Activated CD4-positive, alpha-beta memory T cell treated with anti-CD3 and anti-CD28 coated beads for 36 hours (primary cell): Measurements from ENCODE around the gene CEP192. TPM values are rescaled to one million over a fixed set of nuclear protein-coding genes. Genes with fewer than 3 reads are reported as not detected.
A peak's percentile ranks its signal among the peaks of the same experiment; 100 is the strongest.
"Not testable (repeated sequence)": the region's sequence is repeated elsewhere in the genome, so short reads cannot be mapped to it uniquely, and the experiment has no call there.

Experiments used
- CTCF ChIA-PET: fragments of 350-600 bp; sonication (Branson Sonifier 250); formaldehyde crosslinking; loops from one replicate; lab custom pipeline; 2021; ENCODE audit warnings: antibody characterized with exemption, inconsistent platforms; lab: Charles Lee
- POLR2A ChIA-PET: fragments of 350-600 bp; sonication (Branson Sonifier 250); formaldehyde crosslinking; loops from one replicate; lab custom pipeline; 2021; ENCODE audit warnings: antibody characterized with exemption; lab: Charles Lee
- DNase-seq: peaks from one replicate; pipeline ENCODE4 v3.0.0-alpha.2; 2020
- H3K27ac Mint-ChIP-seq: one replicate; pipeline ENCODE4 v1.8.0; 2021; ENCODE audit warnings: mixed read lengths
- H3K27me3 Mint-ChIP-seq: one replicate; pipeline ENCODE4 v1.8.0; 2021; ENCODE audit warnings: mixed read lengths
- H3K36me3 Mint-ChIP-seq: one replicate; pipeline ENCODE4 v1.8.0; 2021; ENCODE audit warnings: mixed read lengths
- H3K4me1 Mint-ChIP-seq: one replicate; pipeline ENCODE4 v1.8.0; 2021; ENCODE audit warnings: low read depth, mixed read lengths
- H3K4me3 Mint-ChIP-seq: one replicate; pipeline ENCODE4 v1.8.0; 2021; ENCODE audit warnings: mild to moderate bottlenecking, mixed read lengths
- H3K9me3 Mint-ChIP-seq: one replicate; pipeline ENCODE4 v1.8.0; 2021; ENCODE audit warnings: mixed read lengths
- intact Hi-C: fragments of 100-400 bp; cut with micrococcal nuclease; formaldehyde crosslinking; loops from one replicate; pipeline ENCODE4 v1.15.1; 2023
- total RNA-seq, 2 experiments: library from RNA; stranded (reverse); gene quantifications; one replicate each; pipeline ENCODE4 v1.2.3, GENCODE V29; 2021

The CEP192 gene
- total RNA-seq, 2 experiments from 2014 or later = 31.0 to 34.0 TPM

GRCh38 chr18:12991821-12992179 lies 638 bp downstream of the CEP192 start:
- Mint-ChIP-seq H3K9me3 (no peaks in the 10 kb centered on the region), H3K4me3 (peak overlapping the region; percentile 96)
- POLR2A ChIA-PET = interaction anchor here (1.3 to 1.8 kb wide), 5 partner anchors 26 to 615 kb away, joined by 3 to 7 read pairs (median 6); partner anchors contain the start of genes AFG3L2 and CEP76

DNA sequence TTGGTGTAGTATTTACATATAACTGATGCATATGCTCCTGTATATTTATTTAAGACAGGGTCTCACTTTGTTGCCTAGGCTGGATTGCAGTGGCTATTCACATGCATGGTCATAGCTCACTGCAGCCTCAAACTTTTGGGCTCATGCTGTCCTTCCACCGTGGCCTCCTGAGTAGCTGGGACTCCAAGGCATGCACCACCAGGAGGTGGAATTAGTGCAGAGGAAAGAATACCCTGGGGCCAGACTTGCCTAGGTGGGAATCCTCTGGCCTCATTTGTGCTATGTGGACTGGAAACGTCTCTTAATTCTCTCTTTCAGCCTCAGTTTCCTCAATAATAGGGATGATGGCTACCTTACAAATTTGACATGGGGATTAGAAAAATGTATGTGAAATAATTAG lies 2.3 kb downstream of the CEP192 start:
- DNase-seq = no peak
- CTCF ChIA-PET = no interaction called here
- Mint-ChIP-seq H3K27me3 (peaks cover 3% of the 10 kb centered on the region), H3K36me3 (peaks cover 16% of the 10 kb centered on the region), H3K9me3 (no peaks in the 10 kb centered on the region), H3K4me1 (peaks cover 20% of the 10 kb centered on the region), H3K27ac (no peak overlapping the region), H3K4me3 (no peak overlapping the region)
- POLR2A ChIA-PET = no interaction called here
- intact Hi-C loops = loop anchor here (10.0 kb wide), 1 partner anchor 591 kb away; no protein-coding TSS in a partner anchor

More at GRCh38 chr18:12991821-12992179, 638 bp downstream of the CEP192 start:
- H3K4me1 Mint-ChIP-seq = peaks cover 15% of the 10 kb centered on the region
- H3K27ac Mint-ChIP-seq = peak overlapping the region; percentile 92
- peaks cover 16% of the 10 kb centered on the region for H3K36me3 Mint-ChIP-seq
- intact Hi-C loops = loop anchor here (1.0 to 10.0 kb wide), 7 partner anchors 44 to 615 kb away; partner anchors contain the start of genes AFG3L2, CEP76 and PSMG2
- peaks cover 3% of the 10 kb centered on the region for H3K27me3 Mint-ChIP-seq
- DNase-seq = no peak
- CTCF ChIA-PET = interaction anchor here (1.0 to 1.4 kb wide), 2 partner anchors 9 to 18 kb away, joined by 3 read pairs; no protein-coding TSS in a partner anchor

- Mint-ChIP-seq H3K9me3 (no peaks in the 10 kb centered on the region), H3K36me3 (peaks cover 16% of the 10 kb centered on the region), H3K4me1 (peaks cover 25% of the 10 kb centered on the region), H3K4me3 (no peak overlapping the region), H3K27me3 (peaks cover 3% of the 10 kb centered on the region), H3K27ac (no peak overlapping the region)
- intact Hi-C loops = loop anchor here (10.0 kb wide), 1 partner anchor 589 kb away; no protein-coding TSS in a partner anchor
- ChIA-PET POLR2A (no interaction called here), CTCF (no interaction called here)
- DNase-seq = no peak
These were observed 4.3 kb downstream of the CEP192 start for GRCh38 chr18:12995424-12995823.

DNA sequence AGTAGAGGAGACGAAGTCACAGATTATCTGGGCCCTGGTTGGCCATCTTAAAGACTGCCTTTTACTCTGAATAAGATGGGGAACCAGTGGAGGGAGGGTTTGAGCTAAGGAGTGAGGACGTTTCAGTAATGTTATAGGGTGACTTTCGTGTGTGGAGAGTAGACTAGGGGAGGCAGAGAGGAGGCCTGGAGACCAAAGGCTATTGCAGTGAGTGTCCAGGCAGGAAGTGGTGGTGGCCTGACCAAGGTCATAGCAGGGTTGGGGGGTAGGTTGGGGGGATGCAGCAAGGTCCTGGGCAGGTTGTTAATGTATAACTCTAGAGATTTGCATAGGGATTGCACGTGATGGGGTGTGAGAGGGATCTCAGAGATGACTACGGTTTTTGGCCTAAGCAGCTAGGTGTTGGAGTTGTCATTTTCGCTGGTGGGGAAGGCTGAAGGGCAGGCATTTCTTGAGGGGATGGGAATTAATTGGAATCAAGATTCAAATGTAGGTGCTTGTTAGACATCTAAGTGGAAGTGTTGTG lies 4.9 kb downstream of the CEP192 start:
- no peaks in the 10 kb centered on the region for H3K9me3 Mint-ChIP-seq
- no peak overlapping the region for H3K27ac Mint-ChIP-seq
- POLR2A ChIA-PET = no interaction called here
- peaks cover 11% of the 10 kb centered on the region for H3K36me3 Mint-ChIP-seq
- H3K4me1 Mint-ChIP-seq = peaks cover 22% of the 10 kb centered on the region
- no peak overlapping the region for H3K4me3 Mint-ChIP-seq
- intact Hi-C loops = loop anchor here (10.0 kb wide), 1 partner anchor 589 kb away; no protein-coding TSS in a partner anchor
- DNase-seq = no peak
- CTCF ChIA-PET = no interaction called here
- H3K27me3 Mint-ChIP-seq = peaks cover 2% of the 10 kb centered on the region

- Mint-ChIP-seq H3K9me3 (no peaks in the 10 kb centered on the region), H3K4me3 (no peak overlapping the region), H3K4me1 (peaks cover 22% of the 10 kb centered on the region), H3K27me3 (no peaks in the 10 kb centered on the region), H3K27ac (no peak overlapping the region), H3K36me3 (peaks cover 7% of the 10 kb centered on the region)
- DNase-seq = no peak
- CTCF ChIA-PET = interaction anchor here (1.2 kb wide), 1 partner anchor 62 kb away, joined by 3 read pairs; no protein-coding TSS in a partner anchor
- POLR2A ChIA-PET = interaction anchor here (1.1 kb wide), 1 partner anchor 48 kb away, joined by 3 read pairs; the partner anchor contains the start of gene SEH1L
- intact Hi-C loops = loop anchor here (10.0 kb wide), 1 partner anchor 588 kb away; no protein-coding TSS in a partner anchor
These were observed 5.6 kb downstream of the CEP192 start for GRCh38 chr18:12996661-12997292.

- ChIA-PET CTCF (interaction anchor here (1.2 kb wide), 1 partner anchor 63 kb away, joined by 3 read pairs; no protein-coding TSS in a partner anchor), POLR2A (interaction anchor here (1.1 kb wide), 1 partner anchor 49 kb away, joined by 3 read pairs; the partner anchor contains the start of gene SEH1L)
- not testable (repeated sequence) for H3K9me3 Mint-ChIP-seq, H3K36me3 Mint-ChIP-seq, H3K27me3 Mint-ChIP-seq, DNase-seq, H3K4me3 Mint-ChIP-seq, H3K27ac Mint-ChIP-seq
- H3K4me1 Mint-ChIP-seq = peaks cover 22% of the 10 kb centered on the region
- intact Hi-C loops = loop anchor here (10.0 kb wide), 1 partner anchor 587 kb away; no protein-coding TSS in a partner anchor
These were observed 6.2 kb downstream of the CEP192 start for GRCh38 chr18:12997330-12997729.

DNA sequence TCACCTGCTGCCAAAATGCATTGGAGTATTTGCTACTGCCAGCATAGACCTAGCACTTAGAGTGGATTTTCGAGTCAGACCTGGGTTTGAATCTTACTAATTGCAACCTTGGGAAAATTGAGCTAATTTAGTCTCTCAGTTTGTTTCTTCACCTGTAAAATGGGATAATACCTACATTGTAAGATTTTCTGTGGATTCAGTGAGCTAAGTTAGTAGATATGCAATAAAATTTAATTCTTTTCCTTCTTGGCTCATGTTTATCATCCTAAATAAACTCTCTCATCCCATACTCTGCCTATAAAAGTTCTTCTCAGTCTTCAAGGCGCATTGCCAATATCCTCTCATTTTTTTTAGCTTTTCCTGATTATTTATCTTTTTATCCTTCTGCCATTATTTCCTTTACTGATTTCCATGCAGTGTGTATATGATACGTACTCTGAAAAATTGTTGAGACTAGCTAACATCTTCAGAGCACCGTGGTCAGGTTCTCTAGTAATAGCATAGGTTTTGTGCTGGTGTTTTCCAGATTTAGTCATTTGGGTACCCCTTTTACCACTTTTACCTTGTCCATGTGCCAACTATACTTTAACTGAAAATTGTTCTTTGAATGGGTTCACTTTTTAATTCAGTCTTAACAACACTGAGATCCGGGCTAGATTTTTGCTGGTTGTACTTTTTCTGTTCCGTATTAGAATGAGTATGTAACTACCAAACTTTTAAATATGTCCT lies 7.3 kb downstream of the CEP192 start:
- peaks cover 7% of the 10 kb centered on the region for H3K36me3 Mint-ChIP-seq
- no peaks in the 10 kb centered on the region for H3K27me3 Mint-ChIP-seq
- intact Hi-C loops = loop anchor here (10.0 kb wide), 1 partner anchor 586 kb away; no protein-coding TSS in a partner anchor
- no peak overlapping the region for H3K4me3 Mint-ChIP-seq
- no peak overlapping the region for H3K27ac Mint-ChIP-seq
- ChIA-PET POLR2A (interaction anchor here (0.6 to 3.3 kb wide), 2 partner anchors 8 to 20 kb away, joined by 3 to 14 read pairs; partner anchors contain the start of gene CEP192), CTCF (interaction anchor here (0.9 to 1.6 kb wide), 3 partner anchors 15 to 161 kb away, joined by 3 to 4 read pairs (median 3); no protein-coding TSS in a partner anchor)
- H3K9me3 Mint-ChIP-seq = no peaks in the 10 kb centered on the region
- H3K4me1 Mint-ChIP-seq = peaks cover 22% of the 10 kb centered on the region
- no peak for DNase-seq

- ChIA-PET POLR2A (no interaction called here), CTCF (interaction anchor here (0.6 kb wide), 1 partner anchor 59 kb away, joined by 4 read pairs; no protein-coding TSS in a partner anchor)
- peak; percentile 23 for DNase-seq
- H3K27ac Mint-ChIP-seq = no peak overlapping the region
- peaks cover 8% of the 10 kb centered on the region for H3K36me3 Mint-ChIP-seq
- intact Hi-C loops = loop anchor here (5.0 kb wide), 1 partner anchor 154 kb away; no protein-coding TSS in a partner anchor
- peaks cover 16% of the 10 kb centered on the region for H3K4me1 Mint-ChIP-seq
- H3K9me3 Mint-ChIP-seq = no peaks in the 10 kb centered on the region
- no peaks in the 10 kb centered on the region for H3K27me3 Mint-ChIP-seq
- no peak overlapping the region for H3K4me3 Mint-ChIP-seq
These were observed 12.3 kb downstream of the CEP192 start for GRCh38 chr18:13003466-13003896.

GRCh38 chr18:13004396-13004795 lies 13.2 kb downstream of the CEP192 start:
- POLR2A ChIA-PET = no interaction called here
- no peaks in the 10 kb centered on the region for H3K27me3 Mint-ChIP-seq
- no peaks in the 10 kb centered on the region for H3K9me3 Mint-ChIP-seq
- CTCF ChIA-PET = interaction anchor here (2.1 kb wide), 1 partner anchor 155 kb away, joined by 7 read pairs; no protein-coding TSS in a partner anchor
- H3K36me3 Mint-ChIP-seq = peaks cover 14% of the 10 kb centered on the region
- H3K4me1 Mint-ChIP-seq = peaks cover 10% of the 10 kb centered on the region
- intact Hi-C loops = loop anchor here (5.0 kb wide), 1 partner anchor 153 kb away; no protein-coding TSS in a partner anchor
- no peak overlapping the region for H3K4me3 Mint-ChIP-seq
- no peak overlapping the region for H3K27ac Mint-ChIP-seq
- no peak for DNase-seq

DNA sequence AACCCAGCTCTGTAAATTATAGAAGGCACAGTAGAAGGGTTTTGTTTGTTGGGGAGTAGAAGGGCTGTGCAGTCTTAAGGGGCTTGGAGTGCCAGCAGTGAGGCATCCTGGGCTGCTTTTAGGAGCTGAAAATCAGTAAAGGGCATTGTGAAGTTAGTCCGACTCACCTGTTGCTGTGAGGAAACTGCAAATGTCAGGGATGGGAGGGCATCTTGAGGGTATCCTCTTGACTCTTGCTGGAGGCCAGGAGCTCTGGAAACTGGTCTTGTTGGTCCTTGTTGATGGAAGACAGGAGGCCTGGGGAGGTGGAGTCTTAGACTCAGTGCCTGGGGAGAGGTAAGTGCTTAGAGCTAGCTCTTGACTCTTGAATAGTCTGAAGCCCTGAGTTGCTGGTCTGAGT lies 14.1 kb downstream of the CEP192 start:
- POLR2A ChIA-PET = interaction anchor here (1.2 kb wide), 1 partner anchor 14 kb away, joined by 3 read pairs; the partner anchor contains the start of gene CEP192
- Mint-ChIP-seq H3K9me3 (no peaks in the 10 kb centered on the region), H3K36me3 (peaks cover 11% of the 10 kb centered on the region), H3K27ac (no peak overlapping the region), H3K4me3 (no peak overlapping the region), H3K27me3 (no peaks in the 10 kb centered on the region), H3K4me1 (peaks cover 3% of the 10 kb centered on the region)
- intact Hi-C loops = no loop called here
- CTCF ChIA-PET = interaction anchor here (2.1 kb wide), 1 partner anchor 154 kb away, joined by 7 read pairs; no protein-coding TSS in a partner anchor
- DNase-seq = no peak

- Mint-ChIP-seq H3K27me3 (no peaks in the 10 kb centered on the region), H3K4me1 (no peaks in the 10 kb centered on the region), H3K9me3 (no peaks in the 10 kb centered on the region), H3K36me3 (peaks cover 10% of the 10 kb centered on the region), H3K27ac (no peak overlapping the region), H3K4me3 (no peak overlapping the region)
- POLR2A ChIA-PET = no interaction called here
- DNase-seq = no peak
- intact Hi-C loops = no loop called here
- CTCF ChIA-PET = interaction anchor here (2.1 kb wide), 1 partner anchor 153 kb away, joined by 7 read pairs; no protein-coding TSS in a partner anchor
These were observed 15.5 kb downstream of the CEP192 start for GRCh38 chr18:13006531-13007247.
